Nucleus accumbens (tissue), 56 donors: ENCODE results near the gene IQCF2.
A peak's percentile ranks its signal among the peaks of the same experiment; 100 is the strongest.
"Not testable (repeated sequence)": the region's sequence is repeated elsewhere in the genome, so short reads cannot be mapped to it uniquely, and the experiment has no call there.

Experiments
- DNase-seq, 56 donors: peaks; one replicate each; lab custom pipeline; 2025; lab: John Stamatoyannopoulos, UW

Gene IQCF2

GRCh38 chr3:51860703-51861665 lies at the start of gene IQCF2:
Gene IQCF2, plus strand, starts transcription at chr3:51861615. Its CDS starts 52 bp downstream, at chr3:51861667.
- DNase-seq, result peak in 1 of 56 donors; percentile 1

- peak in 44 of 56 donors; percentile 3 to 83 (median 28) for DNase-seq
These were observed 47.9 kb upstream of the IQCF2 start for GRCh38 chr3:51813539-51813938.

DNA sequence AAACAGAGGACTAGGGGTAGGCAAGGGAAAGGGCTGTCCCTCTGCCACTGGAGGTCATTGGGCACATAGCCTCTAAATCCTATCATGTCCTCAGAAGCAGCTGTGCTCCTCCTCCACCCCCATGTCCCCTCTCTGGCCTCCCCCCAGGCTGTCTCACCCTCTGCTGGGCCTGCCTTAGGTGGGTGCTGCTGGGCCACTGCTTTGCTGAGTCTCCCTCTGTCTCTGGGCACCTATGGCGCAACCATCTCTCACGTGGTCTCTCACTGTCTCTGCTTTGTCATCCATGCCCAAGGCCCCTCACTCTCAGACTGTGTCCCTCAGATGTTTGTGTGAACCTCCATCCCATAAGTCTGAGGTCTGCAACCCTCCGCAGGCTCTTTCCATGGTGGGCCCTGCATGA lies 47.4 kb upstream of the IQCF2 start:
- no peak for DNase-seq

- no peak for DNase-seq
These were observed 45.8 kb upstream of the IQCF2 start for GRCh38 chr3:51815614-51816013.

DNA sequence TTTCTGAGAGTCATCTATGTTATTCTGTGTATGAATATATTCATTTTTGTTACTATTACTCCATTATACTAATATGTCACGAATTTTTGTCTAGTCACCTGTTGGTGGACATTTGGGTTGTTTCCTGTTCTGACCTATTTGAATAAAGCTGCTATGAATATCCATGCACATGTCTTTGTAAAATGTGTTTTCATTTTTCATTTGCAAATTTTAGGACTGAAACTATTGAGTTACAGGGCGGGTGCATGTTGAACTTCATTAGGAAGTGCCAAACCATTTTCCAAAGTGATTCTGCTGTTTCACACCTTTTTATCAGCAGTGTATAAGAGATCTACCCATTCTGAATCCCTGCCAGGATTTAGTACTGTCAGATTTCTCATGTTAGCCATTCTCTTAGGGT lies 44.7 kb upstream of the IQCF2 start:
- no peak for DNase-seq

GRCh38 chr3:51817375-51817774 lies 44.0 kb upstream of the IQCF2 start:
- no peak for DNase-seq

DNA sequence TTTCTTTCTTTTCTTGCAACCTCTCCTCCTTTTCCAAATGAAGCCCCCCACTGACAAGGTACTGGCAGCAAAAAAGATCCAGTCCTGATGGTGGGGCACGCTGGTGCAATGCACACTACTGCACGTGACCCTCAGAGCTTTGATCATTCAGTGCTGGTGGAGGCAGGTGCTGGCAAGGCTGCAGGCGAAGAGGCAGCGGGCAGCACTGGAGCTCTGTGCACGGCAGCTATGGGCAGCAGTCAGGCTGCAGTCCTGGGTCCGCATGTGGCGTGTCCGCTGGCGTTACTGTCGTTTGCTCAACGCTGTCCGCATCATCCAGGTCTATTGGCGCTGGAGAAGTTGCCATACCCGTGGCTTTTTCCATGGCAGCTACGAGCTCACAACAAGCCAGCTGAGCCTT lies 42.3 kb upstream of the IQCF2 start:
- no peak for DNase-seq

- DNase-seq, result no peak
These were observed 41.6 kb upstream of the IQCF2 start for GRCh38 chr3:51819709-51820406.

- no peak for DNase-seq
These were observed 33.1 kb upstream of the IQCF2 start for GRCh38 chr3:51828297-51828696.

DNA sequence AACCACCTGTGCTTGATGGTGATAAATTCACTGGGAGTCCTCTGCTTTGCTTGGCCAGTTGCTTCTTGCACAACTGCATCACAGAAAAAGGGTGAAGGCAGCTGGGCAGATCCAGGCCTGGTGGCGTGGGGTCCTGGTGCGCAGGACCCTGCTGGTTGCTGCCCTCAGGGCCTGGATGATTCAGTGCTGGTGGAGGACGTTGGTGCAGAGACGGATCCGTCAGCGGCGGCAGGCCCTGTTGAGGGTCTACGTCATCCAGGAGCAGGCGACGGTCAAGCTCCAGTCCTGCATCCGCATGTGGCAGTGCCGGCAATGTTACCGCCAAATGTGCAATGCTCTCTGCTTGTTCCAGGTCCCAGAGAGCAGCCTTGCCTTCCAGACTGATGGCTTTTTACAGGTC lies 31.1 kb upstream of the IQCF2 start:
- DNase-seq, result no peak

DNA sequence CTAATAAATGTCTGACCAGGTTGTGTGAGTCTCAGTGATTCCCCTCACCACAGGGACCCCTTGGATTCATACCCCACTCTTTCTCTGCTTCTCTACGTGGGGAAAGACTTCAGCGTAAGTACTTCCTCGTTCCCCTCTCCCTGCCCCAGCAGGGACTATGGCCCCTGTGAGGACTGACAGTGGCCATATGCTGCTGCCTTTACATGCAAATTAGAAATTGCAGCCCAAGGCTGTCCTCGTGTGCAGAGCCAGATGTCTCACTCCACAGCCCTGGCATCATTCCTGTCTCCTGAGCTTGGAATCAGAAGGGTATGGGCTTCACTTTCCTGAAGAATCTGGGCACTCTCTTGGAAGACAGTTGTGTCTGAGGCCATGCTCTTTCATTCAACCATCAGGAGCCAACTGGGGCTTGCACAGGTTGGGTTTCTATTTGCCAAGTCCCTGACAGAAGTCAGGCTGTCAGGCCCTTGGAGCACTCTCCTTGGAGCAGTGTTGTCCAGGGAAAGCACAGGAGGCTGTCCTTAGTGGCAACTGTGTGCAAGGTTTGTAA lies 30.5 kb upstream of the IQCF2 start:
- DNase-seq, result no peak

GRCh38 chr3:51836606-51837005 lies 24.8 kb upstream of the IQCF2 start:
- DNase-seq, result no peak

GRCh38 chr3:51845129-51845528 lies 16.3 kb upstream of the IQCF2 start:
- no peak for DNase-seq

GRCh38 chr3:51855411-51855810 lies 6.0 kb upstream of the IQCF2 start:
- DNase-seq, result not testable (repeated sequence)

GRCh38 chr3:51862886-51863285 lies 1.5 kb downstream of the IQCF2 start:
- no peak for DNase-seq

- DNase-seq, result not testable (repeated sequence)
These were observed 7.5 kb downstream of the IQCF2 start for GRCh38 chr3:51868896-51869295.

DNA sequence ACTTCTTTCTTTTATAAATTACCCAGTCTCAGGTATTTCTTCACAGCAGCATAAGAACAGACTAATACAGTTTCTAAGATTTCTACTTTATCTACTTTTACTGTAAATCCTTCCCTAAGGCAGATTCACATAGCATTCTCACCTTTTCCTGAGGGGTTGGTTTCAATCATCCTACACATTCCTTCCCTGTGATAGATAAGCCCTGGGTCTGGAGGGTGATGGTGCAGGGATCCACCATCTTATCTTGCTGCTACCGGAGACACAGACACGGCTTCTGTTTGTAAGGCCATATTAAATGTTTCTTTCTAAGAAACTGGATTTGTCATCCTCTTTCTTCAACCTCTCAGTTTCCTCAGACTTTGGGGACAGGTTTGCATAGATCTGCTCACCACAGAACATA lies 7.9 kb downstream of the IQCF2 start:
- no peak for DNase-seq

DNA sequence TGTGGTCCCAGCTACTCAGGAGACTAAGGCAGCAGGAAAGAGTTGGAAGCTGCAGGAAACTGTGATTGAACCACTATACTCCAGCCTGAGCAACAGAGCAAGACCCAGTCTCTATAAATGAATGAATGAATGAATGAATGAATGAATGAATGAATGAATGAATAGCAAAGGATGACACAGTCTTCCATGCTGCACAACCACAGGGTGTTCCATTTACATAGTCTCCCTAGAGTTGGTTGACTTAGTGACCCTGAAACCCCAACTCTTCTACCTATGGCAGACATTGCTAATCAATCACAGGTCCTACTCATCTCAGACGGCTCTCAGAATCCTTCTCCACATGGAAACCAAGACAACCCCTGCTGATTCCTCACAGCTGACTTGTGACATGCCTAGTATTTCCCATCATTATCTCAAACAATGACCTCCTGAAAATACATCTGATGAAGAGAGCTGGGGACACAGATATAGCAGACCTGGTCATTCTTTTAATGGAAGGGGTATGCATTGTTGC lies 11.9 kb downstream of the IQCF2 start:
- DNase-seq, result no peak

- no peak for DNase-seq
These were observed 12.5 kb downstream of the IQCF2 start for GRCh38 chr3:51873876-51874275.

DNA sequence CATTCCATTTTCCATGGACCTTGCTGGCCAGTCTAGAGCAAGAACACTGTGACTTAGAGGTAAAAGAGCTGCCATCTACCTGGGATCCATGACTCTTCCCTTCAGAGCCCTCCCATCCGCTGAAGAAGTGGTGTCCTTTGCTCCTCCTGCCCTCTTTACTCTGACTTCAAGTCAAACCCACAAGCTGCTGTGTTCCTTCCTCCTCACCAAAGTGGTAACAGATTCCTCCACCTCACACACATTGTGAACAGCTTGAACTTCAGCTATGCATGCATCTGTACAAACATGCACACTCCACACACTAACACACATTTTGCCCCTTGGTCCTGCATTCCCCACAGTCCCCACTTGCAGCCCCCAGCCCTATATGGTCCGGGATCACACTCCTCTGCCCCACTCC lies 13.0 kb downstream of the IQCF2 start:
- no peak for DNase-seq

- DNase-seq, result no peak
These were observed 13.5 kb downstream of the IQCF2 start for GRCh38 chr3:51874889-51875288.
